Peyer's patch (tissue), 4 donors: Measurements from ENCODE around the gene IFNA8.
"Not testable (repeated sequence)": the region's sequence is repeated elsewhere in the genome, so short reads cannot be mapped to it uniquely, and the experiment has no call there.

ENCODE experiments used
- POLR2A ChIP-seq, 2 donors: fragments of 450-650 bp; IDR thresholded peaks; one replicate each; pipeline ENCODE4 v1.5.1; 2017; ENCODE audit warnings: antibody characterized with exemption in 2 of 2, mild to moderate bottlenecking in 2 of 2, moderate library complexity in 2 of 2
- TF ChIP-seq, protein P1 (sequence below), 6 experiments: fragments of 450-650 bp in 4 of 6; fragments of 200-600 bp in 2 of 6; sonication (generic) in 1 of 6; IDR thresholded peaks; one replicate each; pipeline ENCODE4 v1.5.1; 2017 to 2019; ENCODE audit warnings: antibody characterized with exemption in 6 of 6, mild to moderate bottlenecking in 3 of 6, moderate library complexity in 1 of 6

DNA sequence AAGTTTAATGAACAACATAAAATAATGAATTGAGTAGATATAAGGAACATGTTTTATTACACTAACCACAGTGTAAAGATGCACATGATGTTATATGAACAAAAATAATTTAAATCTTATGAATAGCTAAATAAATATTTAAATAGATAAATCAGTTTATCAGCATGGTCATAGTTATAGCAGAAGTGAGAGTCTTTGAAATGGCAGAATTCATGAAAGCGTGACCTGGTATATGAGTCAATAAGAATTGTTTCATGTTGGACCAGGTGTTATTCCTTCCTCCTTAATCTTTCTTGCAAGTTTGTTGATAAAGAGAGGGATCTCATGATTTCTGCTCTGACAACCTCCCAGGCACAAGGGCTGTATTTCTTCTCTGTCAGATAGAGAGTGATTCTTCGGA lies 41.7 kb upstream of the IFNA8 start:
- TF ChIP-seq POLR2A (IDR thresholded peaks at IDR 0.05), result not testable (repeated sequence)
- TF ChIP-seq, protein P1, sequence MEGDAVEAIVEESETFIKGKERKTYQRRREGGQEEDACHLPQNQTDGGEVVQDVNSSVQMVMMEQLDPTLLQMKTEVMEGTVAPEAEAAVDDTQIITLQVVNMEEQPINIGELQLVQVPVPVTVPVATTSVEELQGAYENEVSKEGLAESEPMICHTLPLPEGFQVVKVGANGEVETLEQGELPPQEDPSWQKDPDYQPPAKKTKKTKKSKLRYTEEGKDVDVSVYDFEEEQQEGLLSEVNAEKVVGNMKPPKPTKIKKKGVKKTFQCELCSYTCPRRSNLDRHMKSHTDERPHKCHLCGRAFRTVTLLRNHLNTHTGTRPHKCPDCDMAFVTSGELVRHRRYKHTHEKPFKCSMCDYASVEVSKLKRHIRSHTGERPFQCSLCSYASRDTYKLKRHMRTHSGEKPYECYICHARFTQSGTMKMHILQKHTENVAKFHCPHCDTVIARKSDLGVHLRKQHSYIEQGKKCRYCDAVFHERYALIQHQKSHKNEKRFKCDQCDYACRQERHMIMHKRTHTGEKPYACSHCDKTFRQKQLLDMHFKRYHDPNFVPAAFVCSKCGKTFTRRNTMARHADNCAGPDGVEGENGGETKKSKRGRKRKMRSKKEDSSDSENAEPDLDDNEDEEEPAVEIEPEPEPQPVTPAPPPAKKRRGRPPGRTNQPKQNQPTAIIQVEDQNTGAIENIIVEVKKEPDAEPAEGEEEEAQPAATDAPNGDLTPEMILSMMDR (IDR thresholded peaks at IDR 0.05), result not testable (repeated sequence)
